Colonic mucosa (tissue), 4 donors: Measurements from ENCODE around the gene EZH1. TPM values are rescaled to one million over a fixed set of nuclear protein-coding genes. Genes with fewer than 3 reads are reported as not detected.
A peak's percentile ranks its signal among the peaks of the same experiment; 100 is the strongest.

Experiments used
- DNase-seq: peaks from one replicate; pipeline ENCODE4 v3.0.0-alpha.2; 2020
- H3K27ac ChIP-seq: fragments of 200-600 bp; one replicate; pipeline ENCODE4 v1.8.0; 2021
- H3K27me3 ChIP-seq: fragments of 200-600 bp; one replicate; pipeline ENCODE4 v1.8.0; 2021
- H3K36me3 ChIP-seq: fragments of 200-600 bp; one replicate; pipeline ENCODE4 v1.8.0; 2021
- H3K4me1 ChIP-seq: fragments of 200-600 bp; one replicate; pipeline ENCODE4 v1.8.0; 2021; ENCODE audit warnings: mild to moderate bottlenecking
- H3K4me3 ChIP-seq: fragments of 200-600 bp; one replicate; pipeline ENCODE4 v1.8.0; 2021
- H3K9ac ChIP-seq, 2 donors: one replicate each; pipeline ENCODE4 v1.7.0; 2013; ENCODE audit warnings: control low read depth in 2 of 2, low read depth in 2 of 2, low read length in 2 of 2
- H3K9me3 ChIP-seq: fragments of 200-600 bp; one replicate; pipeline ENCODE4 v1.8.0; 2021
- CTCF ChIP-seq: fragments of 200-600 bp; IDR thresholded peaks from one replicate; pipeline ENCODE4 v1.8.0; 2022; ENCODE audit warnings: antibody characterized with exemption, mild to moderate bottlenecking
- intact Hi-C: fragments of 100-400 bp; cut with DNase I; formaldehyde crosslinking; loops from one replicate; pipeline ENCODE4 v1.14.1; 2022
- total RNA-seq, 2 donors: library from RNA; stranded (reverse); fragmentation: NEBNext Ultra II Directional in 1 of 2; extraction: Animal tissue kit (Norgen Biotek cat#: 25700) in 1 of 2; gene quantifications; one replicate each; pipeline ENCODE4 v1.2.1, GENCODE V29; 2021
- donor health status: healthy.
- donor health status: DM: no; HTN: no; CAD: no.
- donor health status: DM: no; HTN: no; CAD: no.

Gene EZH1
- total RNA-seq, 2 donors from 2014 or later = 15.9 to 20.3 TPM

- H3K9me3 ChIP-seq = no peaks in the 10 kb centered on the region
- H3K4me1 ChIP-seq = no peaks in the 10 kb centered on the region
- no peak overlapping the region for H3K27ac ChIP-seq
- no peaks in the 10 kb centered on the region for H3K36me3 ChIP-seq
- H3K9ac ChIP-seq = peak overlapping the region; percentile 77 to 82
- DNase-seq = no peak
- intact Hi-C loops = no loop called here
- peak overlapping the region; percentile 48 for H3K4me3 ChIP-seq
- peaks cover 6% of the 10 kb centered on the region for H3K27me3 ChIP-seq
- no peak for TF ChIP-seq CTCF
These were observed 36.9 kb upstream of the EZH1 start for GRCh38 chr17:42781639-42782165.

- H3K9me3 ChIP-seq = no peaks in the 10 kb centered on the region
- peak overlapping the region; percentile 77 to 82 for H3K9ac ChIP-seq
- H3K27me3 ChIP-seq = peaks cover 6% of the 10 kb centered on the region
- H3K27ac ChIP-seq = peak overlapping the region; percentile 88
- no peaks in the 10 kb centered on the region for H3K4me1 ChIP-seq
- peak overlapping the region; percentile 48 for H3K4me3 ChIP-seq
- intact Hi-C loops = no loop called here
- no peak for DNase-seq
- TF ChIP-seq CTCF = no peak
- H3K36me3 ChIP-seq = no peaks in the 10 kb centered on the region
These were observed 36.2 kb upstream of the EZH1 start for GRCh38 chr17:42780851-42781638.

- Histone ChIP-seq H3K4me3 (peak within 1 kb of the TSS; percentile 48), H3K27me3 (peaks cover 6% of the 10 kb centered on the region), H3K9ac (peak within 1 kb of the TSS; percentile 77 to 83), H3K27ac (peak within 1 kb of the TSS; percentile 88), H3K4me1 (no peaks in the 10 kb centered on the region), H3K36me3 (no peaks in the 10 kb centered on the region), H3K9me3 (no peaks in the 10 kb centered on the region)
- DNase-seq = peak; percentile 89
- TF ChIP-seq CTCF = no peak
- intact Hi-C loops = loop anchor here (5.0 kb wide), 1 partner anchor 42 kb away; the partner anchor contains the start of gene BECN1
These were observed 35.4 kb upstream of the EZH1 start, which contains the start of gene WNK4 for GRCh38 chr17:42779936-42780850. TSS of gene WNK4 (plus strand) at chr17:42780610. CDS start at chr17:42780699, 89 bp downstream.

- peak; percentile 55 for DNase-seq
- peak overlapping the region; percentile 88 for H3K27ac ChIP-seq
- intact Hi-C loops = loop anchor here (5.0 kb wide), 1 partner anchor 43 kb away; the partner anchor contains the start of gene BECN1
- H3K27me3 ChIP-seq = peaks cover 6% of the 10 kb centered on the region
- no peaks in the 10 kb centered on the region for H3K9me3 ChIP-seq
- H3K4me3 ChIP-seq = no peak overlapping the region
- no peaks in the 10 kb centered on the region for H3K36me3 ChIP-seq
- peaks cover under 1% of the 10 kb centered on the region for H3K4me1 ChIP-seq
- H3K9ac ChIP-seq = peak overlapping the region in 1 of 2 donors; percentile 83
- TF ChIP-seq CTCF = no peak
These were observed 34.6 kb upstream of the EZH1 start for GRCh38 chr17:42779304-42779935.
